ENCODE measurements around the gene RHBDL3.
A peak's percentile ranks its signal among the peaks of the same experiment; 100 is the strongest.
"Not testable (repeated sequence)": the region's sequence is repeated elsewhere in the genome, so short reads cannot be mapped to it uniquely, and the experiment has no call there.

RHBDL3 gene

DNA sequence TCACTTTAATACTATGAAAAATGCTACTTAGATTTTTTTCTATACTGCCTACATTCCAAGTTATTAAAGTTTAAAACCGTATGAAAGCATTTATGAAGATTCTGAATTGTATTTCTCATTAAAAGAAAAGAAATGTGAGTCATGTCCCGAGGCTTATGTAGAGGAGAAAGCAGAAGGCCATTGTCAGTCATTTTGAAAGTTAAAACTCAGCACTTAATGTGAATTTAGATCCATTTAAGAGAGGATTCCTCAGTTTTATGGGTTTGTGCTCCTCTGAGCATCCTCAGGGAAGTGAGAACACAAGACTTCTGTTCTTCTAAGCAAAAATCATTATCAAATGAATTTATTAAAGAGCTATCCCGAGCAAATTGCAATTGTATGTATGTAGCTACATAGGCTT lies 64.5 kb downstream of the RHBDL3 start:
- DNase-seq: no peak

DNA sequence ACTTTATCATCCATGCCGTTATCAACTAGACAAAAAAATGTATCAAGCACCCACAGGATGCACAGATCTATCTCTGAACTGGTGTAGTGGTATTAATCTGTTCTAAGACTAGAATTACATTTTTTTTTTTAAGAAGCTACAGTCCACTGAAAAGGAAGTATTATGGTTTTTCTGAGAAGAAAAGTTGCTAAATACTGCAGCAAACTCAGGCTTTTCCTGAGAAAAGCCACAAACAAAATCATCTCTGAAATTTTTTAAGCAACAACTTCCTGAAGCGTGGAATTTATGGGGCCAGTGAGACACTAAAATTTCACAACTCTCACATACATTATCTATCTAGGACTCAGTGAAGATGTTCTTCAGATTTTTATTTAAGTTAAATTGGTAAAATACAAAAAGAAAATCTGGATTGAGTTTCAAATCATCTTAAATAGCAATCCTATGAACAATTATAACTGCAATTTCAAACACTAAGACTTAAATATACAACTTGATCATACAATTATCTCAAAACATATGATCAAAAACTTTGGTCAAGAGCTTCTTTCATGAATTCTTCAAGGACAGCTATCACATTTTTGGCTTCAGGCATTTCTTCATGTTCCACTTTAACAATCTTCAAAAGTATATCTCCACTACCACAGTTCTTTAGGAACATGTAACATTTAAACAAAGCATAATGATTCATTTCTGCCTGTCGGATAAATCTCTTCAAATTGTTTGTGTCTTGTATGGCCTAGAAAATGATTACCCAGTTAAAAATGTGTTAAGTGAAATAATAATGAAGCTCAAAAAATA lies 65.8 kb downstream of the RHBDL3 start:
- no peak for DNase-seq

DNA sequence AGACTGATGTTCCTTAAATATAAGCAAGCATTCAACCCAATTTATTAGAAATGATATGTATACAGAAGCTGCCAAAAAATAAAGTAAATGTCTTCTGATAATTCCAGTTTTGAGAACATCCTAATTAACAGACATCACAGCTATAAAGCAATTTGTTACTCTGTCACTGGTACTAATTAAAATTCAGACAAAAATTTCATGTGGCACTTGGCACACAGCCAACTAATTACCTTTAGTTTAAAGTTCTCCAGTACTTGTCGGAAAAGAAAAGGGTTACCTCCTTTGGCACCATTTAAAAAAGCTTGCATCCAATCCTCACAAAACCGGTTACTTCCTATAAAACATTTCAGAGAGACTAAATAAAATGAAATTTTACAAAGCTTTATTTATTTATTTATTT lies 67.6 kb downstream of the RHBDL3 start:
- no peak for DNase-seq

DNA sequence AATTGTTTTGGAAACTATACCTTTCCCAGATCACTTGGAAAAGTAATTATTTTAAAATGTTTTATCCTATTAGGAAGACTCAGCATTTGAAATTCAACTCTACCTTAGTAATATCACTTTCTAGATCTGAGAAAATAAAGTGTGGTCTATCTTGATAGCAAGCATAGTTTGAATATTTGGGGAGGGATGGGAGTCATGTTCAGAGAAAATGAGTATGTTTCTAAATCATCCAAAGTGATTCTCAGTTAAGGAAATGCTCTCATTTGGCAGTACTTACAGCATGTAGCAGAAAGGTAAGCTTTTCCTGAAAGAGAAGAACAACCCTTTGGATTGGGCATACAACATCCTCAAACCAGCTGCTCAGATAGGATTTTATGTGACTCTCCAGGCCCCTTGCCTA lies 69.4 kb downstream of the RHBDL3 start:
- no peak for DNase-seq

DNA sequence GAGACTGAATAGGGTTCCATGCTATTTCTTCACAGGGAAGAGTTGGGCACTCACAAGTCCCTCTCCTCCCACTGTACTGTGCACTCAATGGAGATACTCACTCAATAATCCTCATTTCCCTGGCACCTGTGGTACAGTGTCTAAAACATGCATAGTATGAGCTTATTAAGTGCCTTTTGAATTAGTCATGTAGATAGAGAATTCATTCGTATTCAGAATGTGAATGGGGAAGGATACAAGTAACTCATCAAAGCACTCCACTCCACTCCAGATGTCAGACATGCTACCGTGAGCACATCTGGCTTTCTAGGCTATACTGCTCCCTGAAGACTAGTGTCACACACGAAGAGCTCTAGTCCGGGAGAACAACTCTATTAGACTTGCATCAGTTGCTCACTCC lies 70.1 kb downstream of the RHBDL3 start:
- DNase-seq: no peak

DNA sequence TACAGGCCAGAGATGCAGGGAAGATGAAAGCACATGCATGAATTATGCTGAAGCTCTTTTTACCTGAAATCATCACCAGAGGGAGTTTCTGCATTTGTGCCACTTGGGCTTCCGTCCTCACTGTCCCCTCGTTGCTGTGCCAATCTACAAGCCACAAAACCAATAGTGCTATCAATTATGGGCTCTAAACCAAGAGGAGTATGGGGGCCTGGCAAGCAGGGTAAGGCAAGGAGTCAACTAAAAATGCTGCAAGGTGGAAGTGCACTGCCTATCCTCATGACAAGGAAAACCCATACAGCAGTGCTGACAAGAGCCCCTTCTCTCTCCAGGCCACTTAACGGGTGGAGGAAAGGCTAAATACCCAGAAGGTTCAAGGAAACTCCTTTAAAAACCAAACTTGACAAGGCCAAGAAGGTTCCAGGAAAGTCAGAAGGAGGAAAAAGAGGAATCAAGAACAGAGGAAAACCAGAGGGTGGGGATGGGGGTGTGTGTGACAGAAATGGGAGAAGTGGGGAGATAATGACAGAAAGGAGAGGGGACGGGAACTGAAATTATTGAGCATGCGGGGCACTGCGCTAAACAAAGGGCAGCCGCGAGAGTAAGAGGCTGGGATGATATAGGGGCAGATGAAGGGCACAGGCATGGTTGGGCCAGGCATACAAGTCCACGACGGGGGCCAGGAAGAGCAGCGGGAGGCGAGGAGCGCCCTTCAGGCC lies 75.7 kb downstream of the RHBDL3 start:
- peak; percentile 50 for DNase-seq

DNA sequence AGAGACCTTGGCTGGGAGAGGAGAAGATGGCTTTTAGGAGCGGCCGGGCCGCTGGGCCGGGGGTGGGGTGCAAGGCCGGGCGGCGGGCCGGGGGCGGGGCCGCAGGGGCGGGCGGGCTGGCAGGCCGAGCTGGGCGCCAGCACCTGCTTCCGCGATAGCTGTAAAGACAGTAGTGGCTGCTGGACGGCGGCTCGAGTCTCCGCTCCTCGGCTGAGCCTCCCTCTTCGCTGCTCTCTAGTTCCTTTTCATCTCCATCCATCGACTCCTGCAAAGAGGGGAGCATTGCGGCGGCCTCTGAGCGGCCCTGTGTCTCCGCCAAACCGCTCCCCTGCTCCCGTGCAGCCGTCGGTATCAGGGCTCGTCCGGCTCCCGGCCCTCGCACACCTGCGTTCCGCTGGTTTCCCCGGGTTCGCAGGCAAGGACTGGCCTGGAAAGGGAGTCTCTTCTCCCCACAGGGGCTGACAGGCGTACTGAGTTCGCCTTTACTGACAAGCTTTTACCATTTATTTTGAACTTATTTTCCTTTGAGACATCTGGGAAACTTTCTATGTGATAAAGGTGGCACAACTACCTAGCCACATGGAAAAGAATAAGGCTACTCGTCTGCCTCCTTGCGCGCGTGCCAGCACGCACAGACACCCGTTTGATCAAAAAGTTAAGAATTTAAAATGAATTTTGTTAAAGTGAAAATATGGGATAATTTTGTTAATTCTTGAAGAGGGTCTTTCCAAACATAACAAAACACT lies 76.4 kb downstream of the RHBDL3 start, which contains the start of gene C17orf75:
C17orf75 (minus strand) TSS at position 317 of the 746 bp plus-strand sequence; CDS start at position 283, 34 bp downstream.
- DNase-seq: peak; percentile 85

DNA sequence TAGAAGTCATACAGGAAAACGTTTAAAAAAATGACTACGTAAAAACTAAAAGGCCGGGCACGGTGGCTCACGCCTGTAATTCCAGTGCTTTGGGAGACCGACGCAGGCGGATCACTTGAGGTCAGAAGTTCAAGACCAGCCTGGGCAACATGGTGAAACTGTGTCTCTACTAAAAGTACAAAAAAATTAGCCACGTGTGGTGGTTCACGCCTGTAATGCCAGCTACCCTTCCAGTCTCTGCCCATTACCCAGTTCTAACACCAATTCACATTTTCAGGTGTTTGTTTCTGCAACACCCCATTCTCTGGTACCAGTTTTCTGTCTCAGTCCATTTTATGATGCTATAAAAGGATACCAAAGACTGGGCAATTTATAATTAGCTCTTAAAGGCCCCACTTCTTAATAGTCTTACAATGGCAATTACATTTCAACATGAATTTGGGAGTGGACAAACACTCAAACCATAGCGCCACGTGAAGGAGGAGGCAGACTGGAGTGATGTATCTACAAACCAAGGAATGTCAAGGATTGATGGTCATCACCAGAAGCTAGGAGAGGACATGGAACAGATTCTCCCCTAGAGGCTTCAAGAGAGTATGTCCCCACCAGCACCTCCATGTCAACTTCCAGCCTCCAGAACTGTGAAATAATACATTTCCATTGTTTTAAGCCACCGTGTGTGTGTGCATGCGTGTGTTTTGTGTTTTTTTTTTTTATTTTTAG lies 77.1 kb downstream of the RHBDL3 start:
- no peak for DNase-seq

DNA sequence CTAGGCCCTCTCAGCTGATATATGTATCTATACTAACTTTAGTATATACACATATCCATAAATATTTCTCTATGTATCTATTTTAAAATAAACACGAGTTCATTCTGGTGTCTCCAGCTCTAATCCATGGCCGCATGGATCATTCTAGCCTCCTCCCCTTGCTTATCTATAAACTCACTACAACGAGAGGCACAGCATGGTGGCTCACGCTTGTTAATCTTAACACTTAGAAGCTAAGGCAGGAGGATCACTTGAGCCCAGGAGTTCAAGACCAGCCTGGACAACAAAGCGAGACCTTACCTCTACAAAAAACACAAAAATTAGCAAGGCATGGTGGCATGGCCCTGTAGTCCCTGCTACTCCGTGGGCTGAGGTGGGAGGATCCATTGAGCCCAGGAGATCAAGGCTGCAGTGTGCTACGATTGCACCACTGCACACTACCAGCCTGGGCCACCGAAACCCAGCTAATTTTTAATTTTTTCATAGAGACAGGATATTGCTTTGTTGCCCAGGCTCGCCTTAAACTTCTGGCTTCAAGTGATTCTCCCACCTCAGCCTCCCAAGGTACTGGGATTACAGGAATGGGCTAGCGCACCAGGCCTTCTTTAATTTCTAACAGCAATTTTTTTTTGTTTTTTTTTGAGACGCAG lies 80.4 kb downstream of the RHBDL3 start:
- DNase-seq: no peak

DNA sequence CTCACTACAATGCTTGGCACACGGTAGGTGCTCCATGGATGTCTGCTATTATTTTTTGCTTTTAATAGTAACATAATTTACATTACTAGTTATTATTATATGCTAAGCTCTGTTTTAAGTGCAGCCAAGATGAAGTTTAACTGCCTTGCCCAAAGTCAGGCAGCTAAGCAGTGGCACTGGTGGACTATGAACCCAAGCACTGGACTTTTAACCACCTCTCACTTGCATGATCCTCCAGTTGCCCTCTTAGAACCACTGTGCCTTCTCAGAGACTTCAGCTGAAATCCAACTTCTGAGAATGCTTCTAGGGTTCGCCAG lies 82.8 kb downstream of the RHBDL3 start:
- DNase-seq: no peak

DNA sequence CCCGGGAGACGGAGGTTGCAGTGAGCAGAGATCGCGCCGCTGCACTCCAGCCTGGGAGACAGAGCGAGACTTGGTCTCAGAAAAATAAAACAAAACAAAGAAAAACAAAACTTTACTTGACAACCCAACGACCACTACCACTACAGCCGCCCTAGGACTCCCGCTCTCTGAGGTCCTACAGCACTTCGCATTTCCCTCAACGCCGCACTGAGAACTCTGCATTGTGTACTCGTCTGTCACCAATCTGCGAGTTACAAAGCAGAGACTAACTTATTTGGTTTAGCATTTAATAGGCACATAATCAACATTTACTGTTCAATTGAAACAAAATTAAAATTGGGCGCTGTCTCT lies 83.8 kb downstream of the RHBDL3 start:
- DNase-seq: peak; percentile 36

DNA sequence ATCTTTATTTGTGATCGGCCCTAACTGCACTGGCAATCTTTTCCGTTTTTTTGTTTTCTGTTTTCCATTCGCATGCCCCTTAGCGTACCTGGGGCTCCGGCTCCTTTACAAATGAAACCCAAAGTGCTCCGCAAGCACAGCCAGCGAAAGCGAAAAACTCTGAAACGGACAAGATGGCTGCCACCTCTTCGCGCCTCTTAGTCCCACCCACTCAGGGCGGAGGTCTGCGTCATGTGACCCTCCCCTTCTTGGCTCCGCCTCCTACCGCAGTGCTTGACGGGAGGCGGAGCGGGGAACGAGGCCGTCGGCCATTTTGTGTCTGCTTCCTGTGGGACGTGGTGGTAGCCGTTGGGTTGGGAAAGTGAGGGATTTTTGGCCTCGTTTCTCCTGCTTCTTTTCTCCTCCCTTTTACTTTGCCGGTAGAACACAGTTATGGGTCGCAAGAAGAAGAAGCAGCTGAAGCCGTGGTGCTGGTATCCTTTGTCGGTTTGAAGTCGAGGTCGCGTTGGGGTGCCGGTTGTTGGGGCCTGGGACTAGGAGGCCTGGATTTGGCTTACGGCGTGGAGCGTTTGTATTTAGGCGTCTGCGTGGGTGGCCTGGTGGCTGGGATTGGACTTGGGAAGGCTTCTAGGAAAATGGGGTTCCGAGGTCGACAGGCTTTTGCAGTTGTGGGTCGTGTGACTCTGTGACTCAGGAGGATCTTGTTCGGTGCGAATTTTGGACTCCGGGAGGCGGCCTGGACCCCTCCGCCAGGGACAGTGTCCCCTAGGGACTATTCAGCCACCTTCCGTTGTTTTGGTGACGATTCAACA lies 84.4 kb downstream of the RHBDL3 start, which contains the start of gene ZNF207:
ZNF207 (plus strand) TSS at position 304 of the 812 bp plus-strand sequence; CDS start at position 433, 129 bp downstream.
- peak; percentile 96 for DNase-seq

DNA sequence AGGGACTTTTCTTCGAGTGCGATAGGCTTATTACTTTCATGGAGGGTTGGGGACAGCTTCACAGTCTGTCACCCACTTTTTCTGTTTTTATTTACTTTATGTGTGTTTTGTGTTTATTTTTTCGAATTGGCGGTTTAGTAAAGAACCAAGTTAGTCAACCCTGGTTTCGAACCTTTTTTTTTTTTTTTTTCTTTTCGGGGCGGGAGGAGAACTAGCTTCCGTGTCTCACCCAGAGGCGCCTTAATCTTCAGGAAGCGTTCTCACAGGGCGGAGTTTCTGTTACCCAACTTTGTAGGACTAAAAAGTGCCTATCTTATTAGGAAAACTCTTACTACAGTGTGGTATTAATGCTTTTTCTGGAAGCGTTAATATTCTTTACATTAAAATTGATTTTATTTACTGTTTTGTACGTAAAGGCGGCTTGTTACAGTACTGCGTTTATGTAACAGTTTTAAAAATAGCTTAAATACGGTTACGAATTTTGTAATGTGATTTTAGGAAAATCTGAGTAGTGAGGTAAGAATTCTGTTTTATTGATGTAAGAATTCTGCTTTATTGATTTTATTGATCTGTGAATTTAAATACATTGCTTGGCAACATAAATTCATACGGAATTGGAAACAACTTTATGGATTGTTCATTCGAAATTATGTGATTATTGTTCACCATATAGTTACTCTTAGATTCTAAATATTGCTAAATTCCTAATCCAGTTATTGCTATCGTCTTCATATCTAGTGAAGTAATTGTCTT lies 85.2 kb downstream of the RHBDL3 start:
- no peak for DNase-seq

DNA sequence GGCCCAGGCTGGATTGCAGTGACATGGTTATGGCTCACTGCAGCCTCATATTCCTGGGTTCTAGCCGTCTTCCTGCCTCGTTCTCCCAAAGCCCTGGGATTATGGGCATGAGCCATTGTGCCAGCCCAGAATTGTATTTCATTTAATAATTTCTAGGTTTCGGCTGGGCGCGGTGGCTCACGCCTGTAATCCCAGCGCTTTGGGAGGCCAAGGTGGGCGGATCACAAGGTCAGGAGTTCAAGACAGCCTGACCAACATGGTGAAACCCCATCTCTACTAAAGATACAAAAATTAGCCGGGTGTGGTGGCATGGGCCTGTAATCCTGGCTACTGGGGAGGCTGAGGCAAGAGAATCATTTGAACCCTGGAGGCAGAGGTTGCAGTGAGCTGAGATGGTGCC lies 87.1 kb downstream of the RHBDL3 start:
- DNase-seq: not testable (repeated sequence)

DNA sequence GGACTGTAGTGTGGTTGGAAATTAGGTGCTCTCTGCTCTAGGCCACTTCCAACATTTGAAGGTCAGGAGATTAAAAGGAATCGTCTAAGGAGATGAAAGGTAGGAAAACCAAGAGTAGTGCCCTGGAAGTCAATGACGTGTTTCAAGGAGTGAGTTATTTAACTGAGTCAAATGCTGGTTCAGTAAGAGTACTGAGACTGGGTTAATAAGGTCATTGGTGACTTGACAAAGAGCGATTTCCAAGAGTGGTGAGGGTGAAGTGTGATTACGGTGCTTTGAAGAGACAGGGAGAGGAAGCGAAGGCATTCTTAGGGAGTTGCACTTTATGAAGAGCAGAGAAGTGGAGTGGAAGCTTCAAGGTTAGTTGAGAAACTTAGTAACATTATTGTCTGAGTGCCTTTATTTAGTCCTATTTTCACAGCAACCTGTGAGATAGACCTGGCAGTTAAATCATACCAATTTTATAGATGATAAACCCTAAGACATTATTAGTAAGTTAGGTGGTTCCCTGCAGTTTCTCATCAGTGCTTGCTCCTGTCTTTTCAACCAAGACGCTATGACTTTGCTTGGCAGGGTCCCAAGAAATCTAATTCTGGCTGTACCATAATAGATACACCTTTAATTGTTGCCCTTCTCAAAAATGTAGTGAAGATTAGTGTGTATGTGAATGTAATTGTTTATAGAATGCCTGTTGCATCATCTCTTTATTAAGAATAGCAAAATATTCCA lies 90.2 kb downstream of the RHBDL3 start:
- DNase-seq: no peak

DNA sequence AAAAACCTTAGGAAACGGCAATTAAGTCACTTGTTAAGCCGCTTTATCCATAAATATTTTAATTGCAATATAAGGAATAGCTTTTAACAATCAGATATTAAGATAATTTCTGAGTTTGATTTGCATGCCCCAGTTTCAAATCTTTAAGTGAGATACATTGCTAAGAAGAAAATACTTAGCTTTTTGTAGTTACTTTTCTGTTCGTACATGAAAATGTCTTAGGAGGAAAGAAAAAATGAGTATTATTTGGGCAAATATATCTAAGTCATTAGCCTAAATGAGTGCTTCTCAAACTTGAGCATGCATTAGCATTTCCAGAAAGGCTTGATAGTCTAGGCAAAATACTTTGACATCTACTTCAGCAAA lies 90.7 kb downstream of the RHBDL3 start:
- no peak for DNase-seq

DNA sequence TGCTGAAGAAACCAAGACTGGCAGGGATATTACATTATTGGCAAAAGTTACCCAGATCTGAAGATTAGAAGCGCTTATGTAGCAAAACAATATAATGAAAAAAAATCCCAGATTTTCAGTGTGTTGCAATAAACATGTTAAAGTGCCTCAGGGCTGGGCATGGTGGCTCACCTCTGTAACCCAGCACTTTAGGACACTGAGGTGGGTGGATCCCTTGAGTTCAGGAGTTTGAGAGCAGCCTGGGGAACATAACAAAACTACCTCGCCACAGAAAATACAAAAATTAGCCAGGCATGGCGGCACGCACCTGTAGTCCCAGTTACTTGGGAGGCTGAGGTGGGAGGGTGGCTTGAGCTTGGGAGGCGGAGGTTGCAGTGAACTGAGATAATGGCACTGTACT lies 91.1 kb downstream of the RHBDL3 start:
- DNase-seq: no peak

DNA sequence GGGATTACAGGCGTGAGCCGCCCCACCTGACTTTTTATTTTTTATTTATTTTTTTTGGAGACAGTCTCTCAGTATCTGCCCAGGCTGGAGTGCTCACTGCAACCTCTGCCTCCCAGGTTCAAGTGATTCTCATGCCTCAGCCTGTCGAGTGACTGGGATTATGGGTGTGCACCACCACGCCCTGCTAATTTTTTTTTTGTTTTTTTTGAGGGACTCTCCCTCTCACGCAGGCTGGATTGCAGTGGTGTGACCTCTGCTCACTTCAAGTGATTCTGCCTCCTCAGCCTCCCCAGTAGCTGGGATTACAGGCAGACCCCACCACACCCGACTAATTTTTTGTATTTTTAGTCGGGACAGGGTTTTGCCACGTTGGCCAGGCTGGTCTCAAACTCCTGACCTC lies 92.0 kb downstream of the RHBDL3 start:
- DNase-seq: no peak

DNA sequence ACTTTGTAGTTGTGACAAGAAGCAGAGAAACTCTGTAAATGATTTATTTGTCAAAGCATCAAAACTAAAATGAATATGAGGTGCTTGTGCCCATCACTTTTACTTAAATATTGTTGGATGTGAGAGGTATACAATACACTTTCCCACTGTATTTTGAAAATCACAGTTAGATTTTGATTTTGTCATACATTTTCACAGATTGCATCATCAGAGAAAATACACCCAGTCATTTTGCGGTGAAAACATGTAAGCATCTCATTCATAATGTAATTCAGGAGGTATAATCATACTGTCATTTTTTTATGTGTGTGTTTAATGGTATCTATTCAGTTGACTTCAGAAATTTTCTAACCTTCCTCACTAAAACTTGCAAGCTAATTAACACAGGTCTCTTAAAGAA lies 95.6 kb downstream of the RHBDL3 start:
- no peak for DNase-seq

DNA sequence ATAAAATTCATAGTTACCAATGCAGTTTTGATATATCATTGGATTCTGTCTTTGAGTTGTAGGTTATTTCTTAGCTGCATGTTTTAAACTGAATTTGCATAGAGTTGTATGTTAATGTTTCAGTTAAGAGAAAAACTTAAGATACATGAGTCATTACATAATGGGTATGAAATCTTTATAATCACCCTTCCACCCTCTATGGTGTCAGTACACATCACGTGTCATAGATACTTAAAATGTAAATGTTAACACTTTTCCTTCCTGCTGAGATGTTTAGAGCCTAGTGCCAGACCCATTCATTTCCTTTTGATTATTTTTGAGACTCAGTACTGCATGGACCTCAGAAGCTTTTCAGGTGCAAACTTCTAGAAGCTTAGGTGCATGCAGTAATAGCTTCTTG lies 104.8 kb downstream of the RHBDL3 start:
- no peak for DNase-seq
